Cardiac fibroblast (primary cell): ENCODE results near the gene PODXL2.

Experiments used
- DNase-seq, 2 donors: peaks; one replicate each; pipeline versions ENCODE4 v3.0.0 to v3.0.0-alpha.2; 2010; ENCODE audit warnings: low read depth in 2 of 2
- H3K4me3 ChIP-seq, 2 donors: replicated peaks in 1 of 2; 1 replicate in 1 of 2; 2 replicates in 1 of 2; pipeline ENCODE4 v1.5.1; 2011; ENCODE audit warnings: low read depth in 2 of 2, low read length in 2 of 2, mild to moderate bottlenecking in 2 of 2, moderate library complexity in 1 of 2
- TF ChIP-seq, protein P1 (sequence below): IDR thresholded peaks from one replicate; pipeline ENCODE4 v1.5.1; 2011; ENCODE audit warnings: low read depth, mild to moderate bottlenecking, low read length, inconsistent platforms

PODXL2 gene

DNA sequence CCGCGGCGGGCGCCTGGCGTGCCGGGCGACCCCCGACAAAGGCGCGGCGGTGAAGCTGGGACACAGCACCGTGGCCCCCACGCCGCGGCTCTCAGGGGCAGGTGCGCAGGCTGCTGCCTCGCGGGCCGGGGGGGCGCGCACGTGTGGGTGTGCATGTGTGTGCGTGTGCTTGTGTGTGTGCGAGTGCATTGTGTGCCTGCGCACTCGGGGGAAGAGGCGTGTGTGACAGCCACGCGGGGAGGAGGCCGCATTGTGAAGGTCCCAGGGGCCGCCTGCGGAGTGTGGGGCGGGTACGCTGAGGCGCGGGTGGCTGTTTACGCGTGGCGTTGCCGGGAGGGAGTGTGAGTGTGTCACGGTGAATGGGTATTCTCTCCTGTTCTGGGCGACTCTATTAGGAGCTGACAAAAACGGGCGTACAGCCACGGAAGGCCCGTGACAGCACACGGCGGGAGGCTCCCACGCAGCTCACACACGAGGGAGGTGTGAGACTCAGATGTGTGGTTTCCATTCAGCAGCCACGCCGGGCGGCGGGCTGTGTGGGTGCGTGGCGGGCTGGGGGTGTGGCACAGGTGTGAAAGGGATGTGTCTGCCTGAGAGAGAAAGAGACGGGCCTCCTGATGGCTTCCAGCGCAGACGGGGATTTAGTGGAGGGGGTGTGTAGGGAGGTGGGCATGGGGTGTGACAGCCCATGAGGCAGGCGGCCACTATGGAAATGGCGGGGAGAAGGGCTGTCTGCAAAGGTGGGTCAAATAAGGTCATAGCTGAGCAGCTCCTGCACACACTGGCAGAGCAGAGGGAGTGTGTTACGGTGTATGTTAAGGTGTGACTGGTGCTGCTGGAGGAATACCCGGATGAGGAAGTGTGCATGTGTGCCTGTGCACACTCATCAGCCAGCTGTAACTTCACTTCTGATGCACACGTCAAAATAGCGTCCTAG lies 750 bp downstream of the PODXL2 start:
- TF ChIP-seq, protein P1, sequence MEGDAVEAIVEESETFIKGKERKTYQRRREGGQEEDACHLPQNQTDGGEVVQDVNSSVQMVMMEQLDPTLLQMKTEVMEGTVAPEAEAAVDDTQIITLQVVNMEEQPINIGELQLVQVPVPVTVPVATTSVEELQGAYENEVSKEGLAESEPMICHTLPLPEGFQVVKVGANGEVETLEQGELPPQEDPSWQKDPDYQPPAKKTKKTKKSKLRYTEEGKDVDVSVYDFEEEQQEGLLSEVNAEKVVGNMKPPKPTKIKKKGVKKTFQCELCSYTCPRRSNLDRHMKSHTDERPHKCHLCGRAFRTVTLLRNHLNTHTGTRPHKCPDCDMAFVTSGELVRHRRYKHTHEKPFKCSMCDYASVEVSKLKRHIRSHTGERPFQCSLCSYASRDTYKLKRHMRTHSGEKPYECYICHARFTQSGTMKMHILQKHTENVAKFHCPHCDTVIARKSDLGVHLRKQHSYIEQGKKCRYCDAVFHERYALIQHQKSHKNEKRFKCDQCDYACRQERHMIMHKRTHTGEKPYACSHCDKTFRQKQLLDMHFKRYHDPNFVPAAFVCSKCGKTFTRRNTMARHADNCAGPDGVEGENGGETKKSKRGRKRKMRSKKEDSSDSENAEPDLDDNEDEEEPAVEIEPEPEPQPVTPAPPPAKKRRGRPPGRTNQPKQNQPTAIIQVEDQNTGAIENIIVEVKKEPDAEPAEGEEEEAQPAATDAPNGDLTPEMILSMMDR, result no peak
- H3K4me3 ChIP-seq, result peak overlapping the region; percentile 42
- DNase-seq, result no peak

DNA sequence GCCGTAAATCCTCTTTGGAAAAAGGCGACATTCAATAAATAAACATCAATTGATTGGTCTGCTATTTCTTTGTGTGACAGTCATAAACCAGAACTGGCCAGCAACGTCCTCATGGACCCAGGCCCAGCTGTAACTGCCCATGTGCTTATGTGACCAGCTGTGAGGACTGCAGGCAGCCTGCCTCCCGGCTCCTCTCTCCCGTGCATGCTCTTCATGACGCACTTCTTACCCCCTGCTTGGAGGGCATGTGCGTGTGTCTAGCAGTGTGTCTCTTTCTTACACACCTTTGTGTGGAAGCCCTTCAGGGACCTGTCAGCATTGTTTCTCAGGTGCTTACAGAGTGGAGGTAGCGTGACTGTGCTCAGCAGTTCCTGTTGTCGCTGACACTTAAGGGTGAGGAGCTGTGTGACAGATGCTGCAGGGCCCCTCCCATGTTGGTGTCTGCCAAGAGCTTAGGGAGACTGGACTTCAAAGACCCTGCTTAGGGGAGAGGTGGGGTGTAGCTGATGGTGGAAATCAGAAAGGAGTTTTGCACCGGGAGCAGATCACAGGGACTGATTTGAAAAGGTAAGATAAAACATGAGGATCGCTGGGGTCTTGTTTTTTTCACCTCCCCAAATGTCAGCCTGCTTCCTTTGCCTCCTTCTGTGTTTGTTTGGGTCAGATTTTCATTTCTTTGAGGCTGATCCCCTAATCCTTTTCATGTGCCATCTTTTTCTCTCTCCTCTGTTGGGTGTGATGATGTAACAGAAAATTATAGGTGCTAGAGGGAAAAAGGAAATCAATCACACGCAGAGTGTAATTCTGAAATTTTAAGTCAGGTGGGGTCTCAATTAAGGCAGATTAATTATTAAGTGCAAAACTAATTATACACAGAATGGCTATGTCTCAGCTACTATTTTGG lies 2.1 kb downstream of the PODXL2 start:
- TF ChIP-seq, protein P1, result no peak
- no peak for DNase-seq
- no peak overlapping the region for H3K4me3 ChIP-seq

DNA sequence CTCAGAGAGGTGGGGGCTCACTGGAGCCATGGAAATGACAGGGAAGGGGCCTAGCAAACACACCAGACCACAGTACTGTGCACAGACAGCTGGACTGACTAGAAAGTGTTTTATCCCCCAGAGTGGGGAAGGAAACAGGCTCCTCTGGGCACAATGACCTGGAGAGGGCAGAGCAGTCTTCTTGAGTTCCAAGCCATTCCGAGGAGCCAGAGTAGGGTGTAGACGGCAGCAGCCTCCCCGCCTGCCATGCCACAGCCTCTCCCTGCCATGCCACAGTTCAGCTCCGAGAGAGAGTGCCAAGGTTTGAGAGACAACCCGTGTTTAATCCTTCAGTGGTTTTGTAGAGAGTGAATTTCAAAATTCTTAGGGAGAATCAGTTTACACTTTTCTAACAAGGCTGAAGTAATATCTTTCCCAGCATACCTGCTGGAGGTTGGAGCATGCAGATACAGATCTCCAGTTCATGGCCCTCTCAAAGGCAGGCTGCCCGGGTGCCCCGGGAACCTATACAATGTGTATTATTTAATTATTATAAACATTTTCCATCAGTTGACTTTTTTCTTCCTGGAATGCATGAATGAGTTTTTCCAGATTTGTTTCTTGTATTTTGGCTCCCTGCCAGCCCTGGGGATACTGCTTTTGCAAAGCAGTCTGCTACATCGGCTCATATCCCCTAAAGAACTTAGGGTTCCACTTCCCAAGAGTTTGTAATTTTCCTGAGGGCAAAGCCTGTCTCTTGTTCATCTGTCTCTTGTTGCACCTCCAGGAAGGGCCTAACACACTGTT lies 3.2 kb downstream of the PODXL2 start:
- peak in 1 of 2 donors; percentile 12 for DNase-seq
- H3K4me3 ChIP-seq, result no peak overlapping the region
- TF ChIP-seq, protein P1, result no peak

DNA sequence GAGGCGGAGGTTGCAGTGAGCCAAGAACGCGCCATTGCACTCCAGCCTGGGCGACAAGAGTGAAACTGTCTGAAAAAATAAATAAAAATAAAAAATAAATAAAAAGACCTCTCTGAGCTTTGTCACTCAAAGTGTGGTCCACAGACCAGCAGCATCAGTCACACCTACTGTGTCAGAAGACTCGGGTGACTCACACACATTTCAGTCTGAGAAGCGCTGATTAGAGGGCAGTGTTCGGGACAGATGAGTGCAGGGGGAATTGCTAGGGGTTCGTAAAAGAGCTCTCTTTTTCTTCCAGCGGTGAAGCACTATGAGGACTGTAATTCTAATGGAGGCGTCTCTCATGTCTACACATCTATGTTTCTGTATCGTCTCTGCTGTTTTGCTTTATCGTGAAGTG lies 5.7 kb downstream of the PODXL2 start:
- H3K4me3 ChIP-seq, result no peak overlapping the region
- TF ChIP-seq, protein P1, result no peak
- DNase-seq, result no peak

DNA sequence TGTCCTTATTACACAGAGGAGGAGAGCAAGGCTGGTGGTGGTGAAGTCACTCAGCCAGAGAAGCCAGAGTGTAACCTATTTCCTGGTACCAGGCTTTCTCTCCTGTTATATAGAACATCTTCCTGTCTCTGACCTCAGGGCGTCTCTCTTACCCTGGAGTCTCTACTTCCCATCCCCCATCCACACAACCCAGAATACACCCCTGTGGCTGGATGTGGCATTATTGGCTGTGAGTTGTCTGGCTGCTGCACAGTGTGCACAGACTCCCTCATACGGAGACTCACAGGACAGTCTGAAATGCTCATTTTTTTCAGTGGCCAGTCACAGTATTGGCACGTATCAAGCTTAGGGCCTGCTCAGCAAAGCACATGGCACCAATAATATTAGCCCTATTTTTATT lies 8.6 kb downstream of the PODXL2 start:
- no peak overlapping the region for H3K4me3 ChIP-seq
- TF ChIP-seq, protein P1, result no peak
- no peak for DNase-seq

DNA sequence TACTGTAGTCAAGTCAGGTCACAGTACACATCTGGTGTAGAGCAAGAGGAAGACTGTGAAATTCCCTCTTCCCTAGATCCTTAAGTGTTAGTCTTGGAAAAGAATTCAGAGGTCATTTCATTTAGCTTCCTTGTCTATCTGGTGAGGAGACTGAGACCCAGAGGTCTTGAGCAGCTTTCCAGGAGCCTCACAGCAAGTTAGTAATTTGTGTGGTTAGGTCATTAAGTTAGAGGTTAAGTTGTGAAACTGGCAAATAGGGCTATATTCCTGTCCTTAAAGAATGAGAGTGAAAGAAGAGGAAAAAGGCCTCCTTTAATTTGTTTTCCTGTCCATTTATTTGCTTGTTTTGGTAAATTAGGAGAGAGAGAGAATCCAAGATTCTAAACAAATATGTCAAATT lies 9.0 kb downstream of the PODXL2 start:
- no peak for DNase-seq

More for the DNA sequence above, 9.0 kb downstream of the PODXL2 start:
- TF ChIP-seq, protein P1, result no peak
- H3K4me3 ChIP-seq, result no peak overlapping the region
